HUES6 (cell line): ENCODE measurements around the gene TNK2.
"Not testable (repeated sequence)": the region's sequence is repeated elsewhere in the genome, so short reads cannot be mapped to it uniquely, and the experiment has no call there.

Source experiments
- H3K27ac ChIP-seq: 2 replicates; pipeline ENCODE4 v1.7.0; 2013; ENCODE audit warnings: low read depth, mild to moderate bottlenecking, low read length, inconsistent platforms
- H3K27me3 ChIP-seq: 2 replicates; pipeline ENCODE4 v1.6.1; 2013; ENCODE audit warnings: low read length; ENCODE audit not compliant: control insufficient read depth, insufficient read depth
- H3K36me3 ChIP-seq: 2 replicates; pipeline ENCODE4 v1.6.1; 2013; ENCODE audit warnings: low read length; ENCODE audit not compliant: control insufficient read depth, insufficient read depth
- H3K4me1 ChIP-seq: 2 replicates; pipeline ENCODE4 v1.6.1; 2013; ENCODE audit warnings: low read length; ENCODE audit not compliant: control insufficient read depth, insufficient read depth
- H3K4me3 ChIP-seq: 2 replicates; pipeline ENCODE4 v1.5.1; 2013; ENCODE audit warnings: low read depth, low read length
- H3K9ac ChIP-seq: one replicate; pipeline ENCODE4 v1.6.1; 2013; ENCODE audit warnings: mild to moderate bottlenecking, low read length
- H3K9me3 ChIP-seq: 2 replicates; pipeline ENCODE4 v1.6.1; 2013; ENCODE audit warnings: low read depth, low read length; ENCODE audit not compliant: control insufficient read depth, insufficient read depth

TNK2 gene

DNA sequence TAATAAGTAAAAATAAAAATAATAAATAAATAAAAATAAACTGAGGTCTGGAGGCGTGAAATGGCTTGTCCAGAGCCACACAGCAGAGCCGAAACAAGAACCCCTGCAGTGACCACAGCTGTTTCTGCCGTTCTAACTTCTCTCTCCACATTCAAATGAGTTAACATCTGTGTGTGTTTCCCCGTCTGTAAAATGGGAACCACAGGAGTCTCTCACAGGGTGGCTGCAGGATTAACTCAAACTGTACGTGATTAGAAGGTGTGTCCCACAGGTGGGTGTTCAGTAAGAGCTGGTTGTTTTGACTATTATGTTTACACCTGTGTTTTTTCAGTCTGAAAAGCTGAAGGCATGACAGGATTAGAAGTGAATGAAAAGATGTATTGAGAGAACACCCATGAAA lies 69.6 kb downstream of the TNK2 start:
- Histone ChIP-seq H3K4me3 (no peak overlapping the region), H3K9ac (no peak overlapping the region)

DNA sequence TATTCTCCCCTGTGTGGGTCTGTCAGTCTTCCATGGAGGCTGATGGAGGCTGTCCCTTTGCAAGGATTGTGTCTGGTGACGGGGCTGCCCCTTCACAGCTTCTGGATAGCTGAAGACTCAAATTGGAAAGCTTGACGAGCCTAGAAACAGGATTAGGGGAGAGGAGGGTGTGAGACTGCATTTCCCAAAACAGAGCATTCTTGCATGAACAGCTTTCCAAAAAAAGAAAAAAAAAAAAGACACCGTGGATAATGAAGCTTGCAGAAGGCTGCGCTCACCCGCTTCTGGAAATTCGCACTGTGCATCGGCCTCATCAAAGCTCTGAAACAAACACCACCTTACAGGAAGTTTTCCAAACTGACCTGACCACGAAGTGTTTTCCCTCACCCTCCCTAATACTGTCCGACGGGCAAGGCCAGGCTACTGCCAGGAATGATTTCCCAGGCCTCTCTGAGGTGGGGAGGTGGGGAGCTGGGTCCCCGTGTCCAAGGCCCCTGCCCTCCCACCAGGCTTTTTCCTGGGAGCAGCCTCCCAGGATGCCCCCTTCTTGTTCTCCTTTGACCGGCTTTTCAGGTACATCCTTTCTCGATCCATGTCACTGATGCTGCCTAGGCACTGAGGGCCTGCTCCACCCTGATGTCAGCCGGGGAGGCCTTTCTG lies 71.7 kb downstream of the TNK2 start:
- Histone ChIP-seq H3K27ac (no peak overlapping the region), H3K36me3 (no peaks in the 10 kb centered on the region), H3K9ac (no peak overlapping the region), H3K27me3 (no peaks in the 10 kb centered on the region), H3K9me3 (peaks cover 2% of the 10 kb centered on the region; the same call in 1 of the 2 replicates), H3K4me3 (no peak overlapping the region), H3K4me1 (peaks cover 10% of the 10 kb centered on the region)

More for the DNA sequence above, 69.6 kb downstream of the TNK2 start:
- H3K36me3 ChIP-seq: no peaks in the 10 kb centered on the region
- H3K27ac ChIP-seq: no peak overlapping the region
- H3K27me3 ChIP-seq: no peaks in the 10 kb centered on the region
- peaks cover 2% of the 10 kb centered on the region; the same call in 1 of the 2 replicates for H3K9me3 ChIP-seq
- peaks cover 10% of the 10 kb centered on the region for H3K4me1 ChIP-seq

DNA sequence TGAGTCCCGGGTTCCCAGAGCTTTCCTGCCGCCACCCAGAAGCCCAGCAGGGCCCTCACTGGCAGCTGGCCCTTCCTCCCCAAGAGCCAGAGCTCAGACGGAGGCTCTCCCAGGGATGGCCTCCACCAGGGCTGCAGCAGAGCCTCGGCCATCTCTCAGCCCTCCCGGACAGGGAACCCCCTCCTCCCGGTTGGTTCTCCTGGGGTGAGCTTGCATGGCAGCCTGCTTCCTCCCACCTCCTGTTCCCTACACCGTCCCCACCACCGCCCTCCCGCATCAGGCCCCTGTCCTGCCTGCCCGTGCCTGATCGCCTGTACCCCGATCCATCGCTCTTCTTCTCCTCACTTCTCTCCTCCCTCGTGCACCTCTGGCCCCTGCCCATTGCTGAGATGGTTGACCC lies 72.6 kb downstream of the TNK2 start:
- Histone ChIP-seq H3K4me3 (no peak overlapping the region), H3K4me1 (peaks cover 10% of the 10 kb centered on the region), H3K9ac (no peak overlapping the region), H3K9me3 (peaks cover 2% of the 10 kb centered on the region; the same call in 1 of the 2 replicates), H3K36me3 (no peaks in the 10 kb centered on the region), H3K27ac (no peak overlapping the region), H3K27me3 (no peaks in the 10 kb centered on the region)

DNA sequence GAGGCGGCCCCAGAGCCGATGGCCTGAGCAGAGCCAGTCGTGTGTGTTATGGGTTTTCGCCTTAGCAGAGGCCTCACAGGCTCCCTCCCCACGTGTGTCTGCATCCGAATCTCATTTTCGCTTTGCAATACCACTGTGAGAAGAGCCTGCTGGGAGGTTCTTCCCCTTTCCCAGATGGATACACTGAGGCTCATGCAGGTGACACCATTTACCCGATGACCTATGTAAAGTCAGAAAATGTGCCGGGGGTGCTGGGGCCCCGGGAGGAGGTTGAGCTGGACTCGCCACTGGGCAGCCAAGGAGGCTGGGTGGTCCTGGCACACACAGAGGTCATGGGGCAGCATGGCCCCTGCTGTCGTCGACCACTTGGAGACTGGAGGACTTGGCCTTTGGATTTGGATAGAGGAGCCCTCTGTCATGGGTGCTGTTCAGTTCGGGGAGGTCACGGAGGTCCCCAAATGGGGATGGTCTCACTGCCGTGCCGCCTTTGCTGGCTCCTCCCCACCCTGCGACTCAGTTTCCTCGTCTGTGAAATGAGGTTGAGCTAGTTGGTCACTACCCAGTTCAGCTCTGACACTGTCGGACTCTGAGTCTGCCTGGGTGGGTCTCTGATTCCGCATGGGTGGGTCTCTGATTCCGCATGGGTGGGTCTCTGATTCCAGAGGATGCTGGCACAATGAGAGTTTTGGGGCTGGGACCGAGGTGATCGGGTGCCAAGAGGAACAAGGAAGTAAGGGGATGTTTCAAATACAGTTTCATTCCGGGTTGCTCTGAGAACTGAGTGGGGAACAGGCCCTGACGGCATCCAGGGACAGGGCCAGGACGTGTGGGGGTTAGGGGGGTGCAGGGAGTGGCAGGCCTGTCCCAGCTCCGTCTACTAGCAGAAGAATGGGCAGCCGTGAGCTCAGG lies 73.4 kb downstream of the TNK2 start:
- H3K27ac ChIP-seq: no peak overlapping the region
- H3K9ac ChIP-seq: no peak overlapping the region
- no peaks in the 10 kb centered on the region for H3K36me3 ChIP-seq
- H3K4me1 ChIP-seq: peaks cover 10% of the 10 kb centered on the region
- no peaks in the 10 kb centered on the region for H3K27me3 ChIP-seq
- peaks cover 2% of the 10 kb centered on the region; the same call in 1 of the 2 replicates for H3K9me3 ChIP-seq
- no peak overlapping the region for H3K4me3 ChIP-seq

DNA sequence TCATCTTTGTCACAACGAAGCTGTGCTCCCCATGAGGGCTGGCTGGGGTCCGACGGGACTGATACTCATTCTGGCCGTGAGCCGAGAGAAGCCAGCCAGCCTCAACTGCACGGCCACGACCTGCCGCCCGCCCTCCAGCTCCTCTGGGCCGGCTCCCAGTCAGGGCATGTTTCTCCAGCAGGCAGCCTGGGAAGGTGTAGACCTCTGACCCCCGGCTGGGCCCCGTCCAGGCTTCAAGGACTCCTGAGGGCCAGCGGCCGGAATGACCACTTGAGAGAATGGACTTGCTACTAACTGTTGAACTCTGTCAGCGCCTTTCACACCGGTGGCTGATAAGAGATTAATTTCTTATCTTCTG lies 78.5 kb downstream of the TNK2 start:
- no peaks in the 10 kb centered on the region for H3K9me3 ChIP-seq
- H3K27me3 ChIP-seq: no peaks in the 10 kb centered on the region
- no peaks in the 10 kb centered on the region; the same call in 1 of the 2 replicates for H3K4me1 ChIP-seq
- no peaks in the 10 kb centered on the region for H3K36me3 ChIP-seq
- H3K4me3 ChIP-seq: no peak overlapping the region
- no peak overlapping the region for H3K9ac ChIP-seq
- no peak overlapping the region for H3K27ac ChIP-seq

DNA sequence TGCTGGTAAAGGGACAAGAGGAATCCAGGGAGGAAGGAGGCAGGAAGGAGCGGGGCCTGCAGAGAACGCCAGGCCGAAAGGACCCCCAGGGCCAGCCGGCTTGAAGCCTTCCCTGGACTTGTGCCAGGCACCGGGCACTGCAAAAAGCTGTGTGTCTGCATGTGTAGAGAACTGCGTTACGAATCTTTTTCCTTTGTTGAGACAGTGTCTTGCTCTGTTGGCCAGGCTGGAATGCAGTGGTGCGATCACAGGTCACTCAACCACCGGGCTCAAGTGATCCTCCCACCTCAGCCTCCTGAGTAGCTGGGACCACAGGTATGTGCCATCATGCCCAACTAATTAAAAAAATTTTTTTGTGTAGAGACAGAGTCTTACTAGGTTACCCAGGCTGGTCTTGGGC lies 79.6 kb downstream of the TNK2 start:
- no peak overlapping the region for H3K27ac ChIP-seq
- no peak overlapping the region for H3K4me3 ChIP-seq
- H3K4me1 ChIP-seq: no peaks in the 10 kb centered on the region; the same call in 1 of the 2 replicates
- no peaks in the 10 kb centered on the region for H3K36me3 ChIP-seq
- H3K9ac ChIP-seq: no peak overlapping the region
- no peaks in the 10 kb centered on the region for H3K27me3 ChIP-seq
- H3K9me3 ChIP-seq: no peaks in the 10 kb centered on the region

DNA sequence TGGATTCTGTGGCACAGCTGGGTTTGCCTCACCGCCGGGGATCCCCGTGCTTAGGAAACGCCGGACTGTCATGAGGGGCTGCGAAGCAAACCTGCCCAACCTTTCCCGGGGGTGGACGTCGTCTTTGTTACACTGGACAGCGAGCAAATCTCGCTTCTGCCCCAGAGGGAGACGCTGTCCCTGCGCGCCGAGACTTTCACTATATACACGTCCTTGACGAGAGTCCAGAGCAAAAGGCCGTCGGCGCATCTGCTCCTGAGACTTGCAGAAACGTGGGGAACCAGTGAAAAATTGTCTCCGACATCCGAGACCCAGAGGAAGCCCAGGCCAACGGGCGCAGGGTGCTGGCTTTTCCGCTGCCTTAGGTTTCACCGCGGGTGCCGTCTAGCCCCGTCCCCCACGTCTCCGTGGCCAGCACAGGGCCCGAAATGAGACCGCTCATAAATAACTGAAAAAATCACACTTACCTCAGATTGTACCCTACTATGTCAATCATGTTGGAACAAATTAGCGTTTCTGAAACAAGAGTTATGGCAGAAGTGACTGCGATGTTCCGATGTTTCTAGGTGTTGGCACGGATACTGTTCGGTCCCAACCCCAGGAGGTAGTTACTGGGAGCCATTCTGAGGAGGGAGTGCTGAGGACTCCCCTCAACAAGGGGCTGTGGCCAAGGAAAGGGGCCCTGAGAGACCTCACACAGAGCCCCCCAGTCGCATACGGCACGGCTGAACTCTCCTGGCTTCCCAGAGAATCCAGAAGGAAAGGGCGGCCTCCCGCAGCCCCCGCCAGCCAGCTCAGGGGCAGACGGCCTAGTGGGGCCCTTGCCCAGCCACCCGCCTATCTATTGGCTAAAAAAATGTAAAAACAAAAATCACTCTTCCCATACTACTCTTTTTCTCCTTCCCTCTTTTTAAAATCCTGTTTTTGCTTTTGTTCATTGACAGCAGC lies 82.2 kb downstream of the TNK2 start:
- H3K9me3 ChIP-seq: no peaks in the 10 kb centered on the region
- no peak overlapping the region for H3K27ac ChIP-seq
- H3K36me3 ChIP-seq: no peaks in the 10 kb centered on the region
- no peak overlapping the region for H3K9ac ChIP-seq
- no peaks in the 10 kb centered on the region; the same call in 1 of the 2 replicates for H3K4me1 ChIP-seq
- H3K27me3 ChIP-seq: no peaks in the 10 kb centered on the region
- H3K4me3 ChIP-seq: no peak overlapping the region

DNA sequence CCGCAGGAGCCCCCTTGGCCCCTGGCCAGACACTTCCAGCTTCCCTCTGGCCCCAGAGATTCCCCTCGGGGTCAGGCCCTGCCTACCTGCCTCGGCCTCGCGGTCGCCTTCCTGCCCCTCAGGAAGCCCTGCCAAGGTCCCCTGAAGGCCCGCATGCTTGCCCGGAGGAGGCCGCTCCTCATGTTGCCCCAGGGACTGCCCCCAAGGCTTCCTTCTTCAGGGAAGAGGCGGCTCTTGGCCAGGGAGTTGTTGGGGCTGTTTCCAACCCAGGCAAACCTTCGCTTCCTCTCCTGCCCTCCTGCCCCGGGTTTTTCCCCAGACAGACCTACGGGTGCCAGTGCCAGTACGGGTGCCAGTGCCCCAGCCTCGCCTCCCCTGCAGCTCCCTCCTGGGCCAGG lies 83.2 kb downstream of the TNK2 start:
- Histone ChIP-seq H3K27me3 (no peaks in the 10 kb centered on the region), H3K4me1 (no peaks in the 10 kb centered on the region; the same call in 1 of the 2 replicates), H3K36me3 (no peaks in the 10 kb centered on the region), H3K4me3 (no peak overlapping the region), H3K9me3 (no peaks in the 10 kb centered on the region), H3K9ac (no peak overlapping the region), H3K27ac (no peak overlapping the region)

DNA sequence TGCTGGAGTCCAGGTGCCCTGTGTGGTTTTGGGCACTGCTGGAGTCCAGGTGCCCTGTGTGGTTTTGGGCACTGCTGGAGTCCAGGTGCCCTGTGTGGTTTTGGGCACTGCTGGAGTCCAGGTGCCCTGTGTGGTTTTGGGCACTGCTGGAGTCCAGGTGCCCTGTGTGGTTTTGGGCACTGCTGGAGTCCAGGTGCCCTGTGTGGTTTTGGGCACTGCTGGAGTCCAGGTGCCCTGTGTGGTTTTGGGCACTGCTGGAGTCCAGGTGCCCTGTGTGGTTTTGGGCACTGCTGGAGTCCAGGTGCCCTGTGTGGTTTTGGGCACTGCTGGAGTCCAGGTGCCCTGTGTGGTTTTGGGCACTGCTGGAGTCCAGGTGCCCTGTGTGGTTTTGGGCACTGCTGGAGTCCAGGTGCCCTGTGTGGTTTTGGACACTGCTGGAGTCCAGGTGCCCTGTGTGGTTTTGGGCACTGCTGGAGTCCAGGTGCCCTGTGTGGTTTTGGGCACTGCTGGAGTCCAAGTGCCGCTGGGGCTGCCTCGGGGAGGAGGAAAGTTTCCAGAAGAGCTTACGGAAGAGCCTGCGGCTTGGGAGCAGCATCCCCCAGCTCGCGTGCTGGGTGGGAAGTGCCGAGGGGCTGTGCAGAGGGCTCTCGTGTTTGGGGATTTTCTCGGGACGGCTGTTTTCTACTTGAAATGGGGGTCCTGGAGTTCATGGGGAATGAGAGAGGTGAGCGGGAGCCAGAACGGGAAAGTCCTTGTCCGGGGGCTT lies 83.7 kb downstream of the TNK2 start:
- H3K9ac ChIP-seq, H3K27me3 ChIP-seq, H3K36me3 ChIP-seq, H3K4me1 ChIP-seq, H3K9me3 ChIP-seq, H3K27ac ChIP-seq, H3K4me3 ChIP-seq: not testable (repeated sequence)

DNA sequence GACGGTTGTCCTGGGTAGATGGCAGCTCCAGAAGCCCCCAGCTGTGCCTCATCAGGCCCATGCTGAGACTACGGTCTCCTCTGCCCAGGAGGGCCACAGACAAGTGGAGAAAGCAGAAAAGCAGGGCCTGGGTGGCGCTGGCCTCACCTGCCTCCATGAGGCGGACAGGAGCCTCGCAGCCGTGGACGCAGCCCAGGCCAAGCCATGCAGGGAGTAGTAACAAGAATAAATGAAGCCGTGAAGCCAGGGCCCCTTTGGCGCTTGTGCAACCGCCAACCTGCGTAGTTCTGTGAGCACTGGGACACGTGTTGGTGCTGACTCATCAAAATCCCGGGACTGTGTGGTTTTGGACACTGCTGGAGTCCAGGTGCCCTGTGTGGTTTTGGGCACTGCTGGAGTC lies 84.4 kb downstream of the TNK2 start:
- Histone ChIP-seq H3K4me3 (no peak overlapping the region), H3K4me1 (no peaks in the 10 kb centered on the region; the same call in 1 of the 2 replicates), H3K9ac (no peak overlapping the region), H3K27me3 (no peaks in the 10 kb centered on the region), H3K27ac (no peak overlapping the region), H3K9me3 (no peaks in the 10 kb centered on the region), H3K36me3 (no peaks in the 10 kb centered on the region)
